Transverse colon (tissue), 4 donors: ENCODE data around the gene CDH13.

Experiments
- CTCF ChIP-seq, 5 experiments: fragments of 200-600 bp in 3 of 5; fragments of 450-650 bp in 2 of 5; sonication (generic) in 3 of 5; IDR thresholded peaks; 1 replicate in 2 of 5; 2 replicates in 3 of 5; pipeline ENCODE4 v1.5.1; 2016 to 2017; ENCODE audit warnings: antibody characterized with exemption in 5 of 5, inconsistent platforms in 3 of 5, mild to moderate bottlenecking in 2 of 5, moderate library complexity in 1 of 5
- POLR2A ChIP-seq: fragments of 450-650 bp; IDR thresholded peaks from one replicate; pipeline ENCODE4 v1.6.1; 2016; ENCODE audit warnings: antibody characterized with exemption, mild to moderate bottlenecking, moderate library complexity
- POLR2AphosphoS5 ChIP-seq, 3 donors: sonication (generic); formaldehyde crosslinking; IDR thresholded peaks; one replicate each; pipeline ENCODE4 v1.6.1; 2016; ENCODE audit warnings: antibody characterized with exemption in 3 of 3

- no peak for TF ChIP-seq CTCF (IDR thresholded peaks at IDR 0.05)
- TF ChIP-seq POLR2A, result no peak
- no peak for TF ChIP-seq POLR2AphosphoS5 (IDR thresholded peaks at IDR 0.05)
These were observed 676.1 kb downstream of the CDH13 start for GRCh38 chr16:83302853-83303252.
